ENCODE data around the gene NEDD8.

NEDD8 gene

GRCh38 chr14:24179961-24180796 lies 52.0 kb downstream of the NEDD8 start:
- no peak overlapping the region for H3K4me3 ChIP-seq (ENCODE audit: low read length)
- no peak for TF ChIP-seq CTCF (conservative IDR thresholded peaks at IDR 0.05; ENCODE audit: low read length)
- DNase-seq (ENCODE audit: low read depth) = peak; percentile 85

- no peak for TF ChIP-seq CTCF (conservative IDR thresholded peaks at IDR 0.05; ENCODE audit: low read length)
Measured at GRCh38 chr14:24179294-24179960, 52.7 kb downstream of the NEDD8 start.

GRCh38 chr14:24178399-24179178 lies 53.6 kb downstream of the NEDD8 start:
- no peak for DNase-seq (ENCODE audit: low read depth)
- TF ChIP-seq CTCF (conservative IDR thresholded peaks at IDR 0.05; ENCODE audit: low read length) = no peak
- no peak overlapping the region for H3K4me3 ChIP-seq (ENCODE audit: low read length)

More at GRCh38 chr14:24179294-24179960, 52.7 kb downstream of the NEDD8 start:
- DNase-seq (ENCODE audit: low read depth) = no peak
- no peak overlapping the region for H3K4me3 ChIP-seq (ENCODE audit: low read length)

GRCh38 chr14:24177891-24178290 lies 54.3 kb downstream of the NEDD8 start:
- H3K4me3 ChIP-seq (ENCODE audit: low read length) = no peak overlapping the region
- TF ChIP-seq CTCF (conservative IDR thresholded peaks at IDR 0.05; ENCODE audit: low read length) = no peak
- no peak for DNase-seq (ENCODE audit: low read depth)

GRCh38 chr14:24177041-24177825 lies 54.9 kb downstream of the NEDD8 start:
- DNase-seq (ENCODE audit: low read depth) = no peak
- H3K4me3 ChIP-seq (ENCODE audit: low read length) = no peak overlapping the region
- no peak for TF ChIP-seq CTCF (conservative IDR thresholded peaks at IDR 0.05; ENCODE audit: low read length)

GRCh38 chr14:24176599-24176998 lies 55.6 kb downstream of the NEDD8 start:
- DNase-seq (ENCODE audit: low read depth) = no peak
- no peak overlapping the region for H3K4me3 ChIP-seq (ENCODE audit: low read length)
- TF ChIP-seq CTCF (conservative IDR thresholded peaks at IDR 0.05; ENCODE audit: low read length) = no peak

Measured in AG10803 (cell line).